ENCODE data around the gene FGF11.
"Not testable (repeated sequence)": the region's sequence is repeated elsewhere in the genome, so short reads cannot be mapped to it uniquely, and the experiment has no call there.

Gene FGF11

GRCh38 chr17:7479213-7480088 is 40.1 kb downstream of the FGF11 start, which contains the start of gene ZBTB4:
TSS of gene ZBTB4 (minus strand) at chr17:7479631. CDS start at chr17:7466801, 12,830 bp downstream.
- in situ Hi-C loops (cut with MboI; ENCODE audit: low sequenced_read_pairs, unreplicated experiment): no loop called here
- DNase-seq (ENCODE audit: low spot score): peak; percentile 85
- TF ChIP-seq CTCF (IDR thresholded peaks at IDR 0.05; ENCODE audit: borderline replicate concordance, control extremely low read depth, extremely low read depth, insufficient read depth, missing control alignments): no peak

- no peak for TF ChIP-seq CTCF (IDR thresholded peaks at IDR 0.05; ENCODE audit: borderline replicate concordance, control extremely low read depth, extremely low read depth, insufficient read depth, missing control alignments)
- no peak for DNase-seq (ENCODE audit: low spot score)
- in situ Hi-C loops (cut with MboI; ENCODE audit: low sequenced_read_pairs, unreplicated experiment): no loop called here
Observed at GRCh38 chr17:7480089-7480384, 40.7 kb downstream of the FGF11 start.

GRCh38 chr17:7481275-7481674 is 42.0 kb downstream of the FGF11 start, which contains the start of gene SLC35G6:
TSS of gene SLC35G6 (plus strand) at chr17:7481446. CDS start at chr17:7481517, 71 bp downstream.
- in situ Hi-C loops (cut with MboI; ENCODE audit: low sequenced_read_pairs, unreplicated experiment); DNase-seq (ENCODE audit: low spot score): not testable (repeated sequence)

GRCh38 chr17:7481842-7482741 is 42.8 kb downstream of the FGF11 start:
- DNase-seq (ENCODE audit: low spot score); in situ Hi-C loops (cut with MboI; ENCODE audit: low sequenced_read_pairs, unreplicated experiment): not testable (repeated sequence)

- in situ Hi-C loops (cut with MboI; ENCODE audit: low sequenced_read_pairs, unreplicated experiment); DNase-seq (ENCODE audit: low spot score): not testable (repeated sequence)
Observed at GRCh38 chr17:7482742-7483088, 43.4 kb downstream of the FGF11 start.

- peak; percentile 92 for DNase-seq (ENCODE audit: low spot score)
- TF ChIP-seq CTCF (IDR thresholded peaks at IDR 0.05; ENCODE audit: borderline replicate concordance, control extremely low read depth, extremely low read depth, insufficient read depth, missing control alignments): no peak
- in situ Hi-C loops (cut with MboI; ENCODE audit: low sequenced_read_pairs, unreplicated experiment): no loop called here
Observed at GRCh38 chr17:7483255-7484066, 44.1 kb downstream of the FGF11 start.

- peak; percentile 99 for DNase-seq (ENCODE audit: low spot score)
- in situ Hi-C loops (cut with MboI; ENCODE audit: low sequenced_read_pairs, unreplicated experiment): no loop called here
- no peak for TF ChIP-seq CTCF (IDR thresholded peaks at IDR 0.05; ENCODE audit: borderline replicate concordance, control extremely low read depth, extremely low read depth, insufficient read depth, missing control alignments)
Observed at GRCh38 chr17:7484067-7484918, 45.0 kb downstream of the FGF11 start, which contains the start of gene POLR2A. TSS of gene POLR2A (plus strand) at chr17:7484366.

Measured in GM13976 (cell line).